Urothelium cell line (cell line): Measurements from ENCODE around the gene UNC13D.

ENCODE experiments used
- DNase-seq: peaks from one replicate; pipeline ENCODE4 v3.0.0; 2011; ENCODE audit warnings: low spot score, mixed read lengths
- FAIRE-seq: peaks from 2 replicates; lab custom pipeline; 2011; peaks lifted over from hg19 to GRCh38; lab: Jason Lieb, UNC

UNC13D gene

DNA sequence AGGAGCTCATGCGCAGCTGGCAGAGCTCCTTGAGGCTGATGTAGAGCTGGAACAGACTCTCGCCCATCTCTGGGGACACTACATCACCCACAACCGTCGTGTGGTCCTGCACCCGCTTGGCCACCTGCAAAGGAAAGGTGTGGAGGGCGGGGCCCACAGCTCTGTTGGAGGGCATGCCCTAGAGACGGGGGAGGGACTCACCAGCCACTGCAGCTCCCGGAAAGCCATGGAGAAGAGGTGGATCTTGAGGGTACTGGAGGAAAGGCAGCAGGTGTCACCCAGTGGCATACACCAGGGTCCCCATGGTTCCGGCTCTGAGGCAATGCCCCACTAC, 8.6 kb downstream of the UNC13D start:
- FAIRE-seq (peak; percentile 85), DNase-seq (no peak)

DNA sequence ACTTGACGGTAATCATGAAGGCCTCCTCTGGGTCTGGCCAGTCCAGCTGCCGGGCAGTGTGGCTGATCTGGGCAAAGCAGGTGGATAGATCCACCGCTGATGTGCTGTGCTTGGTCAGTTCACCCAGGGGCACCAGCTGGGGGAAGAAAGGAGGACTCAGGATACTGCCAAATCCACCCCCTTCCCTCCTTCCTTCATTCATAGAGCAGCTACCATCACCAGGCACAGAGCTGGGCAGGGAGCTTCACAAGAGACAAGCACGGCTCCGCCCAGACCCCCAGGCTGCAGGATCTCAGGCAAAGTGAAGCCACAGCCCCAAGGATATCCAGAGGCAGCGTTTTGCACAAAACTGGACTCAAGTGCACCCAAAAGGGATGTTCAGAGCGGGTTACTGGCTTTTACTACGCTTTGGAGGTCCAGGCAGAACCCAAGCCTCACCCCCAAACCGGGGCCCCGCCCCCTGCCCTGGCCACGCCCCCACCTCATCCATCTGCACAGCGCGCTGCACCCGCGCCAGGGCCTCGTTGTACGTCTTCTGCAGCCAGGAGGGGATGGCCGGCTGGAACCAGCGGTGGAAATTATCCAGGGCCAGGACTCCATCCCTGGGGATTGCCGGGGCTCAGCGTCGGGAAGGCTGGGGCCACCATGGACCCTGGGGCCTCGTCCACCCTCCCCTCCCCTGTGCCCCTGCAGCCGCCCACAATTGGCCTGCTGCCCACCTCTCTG, 9.1 kb downstream of the UNC13D start:
- DNase-seq, result no peak
- FAIRE-seq, result no peak

DNA sequence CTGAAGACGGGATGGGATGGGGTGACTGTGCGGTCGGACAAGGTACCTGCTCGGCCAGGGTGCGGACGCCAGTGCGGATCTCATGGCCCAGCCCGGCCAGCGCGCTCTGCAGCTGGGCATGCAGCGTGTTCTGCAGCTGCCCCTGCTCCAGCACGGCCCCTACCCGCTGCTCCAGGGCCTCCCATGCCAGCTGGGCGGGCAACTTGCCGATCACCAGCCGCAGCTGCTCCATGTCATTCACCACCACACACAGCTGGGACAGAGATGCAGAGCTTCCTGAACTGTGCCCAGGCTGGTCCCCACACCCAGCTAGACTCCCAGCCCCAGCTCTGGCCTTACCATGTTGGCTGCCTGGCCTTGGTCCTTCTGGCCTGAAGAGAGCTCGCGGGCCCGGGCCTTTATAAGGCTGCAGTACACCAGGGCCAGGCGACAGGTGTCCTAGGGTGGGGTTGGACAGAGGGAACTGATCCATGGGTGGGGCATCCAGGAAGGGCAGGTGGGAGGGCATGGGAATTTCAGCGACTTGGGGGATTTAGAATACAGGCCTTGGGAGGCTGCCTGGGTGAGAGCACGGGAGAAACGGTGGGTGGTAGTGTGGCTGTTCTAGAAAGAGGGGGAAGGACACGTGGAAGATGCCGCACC, 9.8 kb downstream of the UNC13D start:
- DNase-seq, result no peak
- peak; percentile 50 for FAIRE-seq

DNA sequence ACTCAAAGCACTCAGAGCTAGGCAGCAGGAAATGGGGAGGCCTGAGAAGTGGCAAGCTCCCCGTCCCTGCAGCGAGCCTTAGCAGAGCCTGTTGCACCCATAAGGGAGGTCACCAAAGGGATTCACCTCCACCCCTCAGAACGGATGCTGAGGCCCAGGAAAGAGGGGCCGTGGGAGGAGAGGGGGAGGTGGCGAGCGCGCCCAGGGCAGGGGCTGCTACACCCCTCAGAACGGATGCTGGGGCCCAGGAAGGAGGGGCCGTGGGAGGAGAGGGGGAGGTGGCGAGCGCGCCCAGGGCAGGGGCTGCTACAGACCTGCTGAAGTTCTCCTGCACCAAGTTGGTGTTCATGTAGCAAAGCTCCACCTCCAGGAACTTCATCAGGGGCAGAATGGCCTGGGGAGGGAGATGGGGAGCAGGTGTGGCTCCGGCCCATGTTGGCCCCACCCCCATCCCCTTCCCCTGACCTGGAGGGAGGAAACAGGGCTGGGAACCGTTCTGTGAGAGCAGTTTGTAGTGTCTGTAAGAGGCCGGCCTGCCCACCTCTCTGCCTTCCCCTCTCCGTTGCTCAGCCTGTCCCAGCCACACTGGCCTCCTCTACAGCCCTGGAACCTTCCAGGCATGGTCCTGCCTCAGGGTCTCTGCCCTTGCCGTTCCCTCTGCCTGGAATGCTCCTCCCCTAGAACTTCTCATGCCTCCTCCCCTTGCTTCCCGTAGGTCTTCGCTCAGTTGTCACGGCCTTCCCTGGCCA, 11.4 kb downstream of the UNC13D start:
- FAIRE-seq (no peak), DNase-seq (no peak)

DNA sequence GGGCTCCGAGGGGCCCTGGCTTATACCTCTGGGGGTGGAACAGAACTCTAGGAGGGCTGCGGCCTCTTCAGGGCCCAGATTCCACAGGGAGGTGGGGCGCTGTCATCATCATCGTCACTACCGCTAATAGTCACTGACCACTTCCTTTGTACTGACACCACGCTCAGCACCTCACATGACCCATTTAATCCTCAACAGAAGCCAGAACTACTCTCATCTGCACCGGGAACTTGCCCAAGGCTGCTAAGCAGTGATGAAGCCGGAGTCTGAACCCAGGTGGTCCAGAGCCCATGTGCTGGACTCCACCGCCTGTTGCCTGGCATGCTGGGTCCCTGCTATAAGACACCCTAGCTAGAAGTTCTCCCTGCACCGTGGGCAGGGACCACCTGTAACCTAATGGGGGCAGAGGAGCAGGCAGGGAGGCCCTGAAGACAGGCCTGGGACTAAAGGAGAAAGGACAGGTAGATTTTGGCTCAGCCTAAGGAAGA, 12.0 kb downstream of the UNC13D start:
- FAIRE-seq, result no peak
- peak; percentile 74 for DNase-seq

DNA sequence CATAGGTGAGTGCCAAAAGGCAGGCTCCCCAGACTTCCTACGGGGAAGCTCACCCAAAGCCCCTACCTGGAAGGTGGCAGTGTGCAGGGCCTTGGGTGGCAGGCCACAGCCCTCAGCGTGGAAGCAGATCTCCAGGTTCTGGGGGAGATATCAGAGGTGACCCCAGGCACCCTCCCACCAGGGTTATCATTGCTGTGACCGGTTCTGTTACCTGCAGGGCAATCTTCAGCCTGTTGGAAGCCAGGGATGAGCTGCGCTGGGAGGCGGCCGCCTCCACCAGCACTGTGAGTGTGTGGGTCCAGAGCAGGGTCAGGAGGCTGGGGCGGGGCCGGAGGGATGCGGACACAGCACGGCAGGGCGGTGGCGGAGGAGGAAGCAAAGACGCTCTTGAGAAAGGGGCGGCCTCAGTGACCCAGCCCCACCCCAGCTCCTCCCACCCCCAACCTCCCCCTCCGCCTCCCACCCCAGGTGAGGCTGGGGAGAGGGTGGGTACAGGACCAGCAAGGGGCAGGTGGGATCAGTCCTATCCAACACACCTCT, 13.1 kb downstream of the UNC13D start:
- DNase-seq, result no peak
- no peak for FAIRE-seq

DNA sequence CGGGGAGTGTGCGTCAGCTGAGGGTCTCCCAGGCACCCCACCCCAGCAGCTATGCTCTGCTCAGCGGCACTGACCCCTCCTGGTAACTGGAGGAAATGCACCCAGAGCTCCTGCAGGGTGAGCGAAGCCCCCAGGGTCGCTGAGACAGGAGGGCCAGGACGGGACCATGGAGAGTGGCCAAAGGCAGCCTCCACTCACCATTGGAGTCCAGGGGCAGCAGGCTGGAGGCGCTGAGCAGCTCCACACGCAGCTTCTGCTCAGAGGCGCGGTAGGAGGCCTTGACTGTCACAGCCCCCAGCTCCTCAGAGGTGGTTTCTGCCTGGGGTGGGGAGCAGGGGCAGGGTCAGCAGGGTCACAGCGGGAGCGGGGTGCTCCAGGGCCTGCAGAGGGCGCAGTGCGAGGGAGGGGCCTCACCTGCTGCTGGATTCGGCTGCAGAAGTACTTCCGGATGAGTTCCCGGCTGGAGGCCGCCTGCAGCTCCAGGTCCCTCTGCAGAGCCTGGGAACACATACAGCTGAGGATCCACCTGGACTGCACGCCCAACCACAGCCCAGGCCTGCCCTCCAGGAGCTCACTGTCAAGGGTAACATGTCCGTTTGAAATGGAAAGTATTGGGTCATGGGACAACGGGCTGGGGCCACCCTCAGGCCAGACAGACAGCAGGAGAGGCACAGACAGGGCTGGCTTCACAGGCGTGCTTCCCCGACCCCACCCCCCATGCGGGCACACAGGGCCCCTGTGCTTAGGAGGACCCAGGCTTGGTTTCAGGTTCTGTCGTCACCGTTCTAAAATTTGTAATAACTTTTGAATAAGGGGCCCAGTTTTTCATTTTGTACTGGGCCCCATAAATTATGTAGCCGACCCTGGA, 13.8 kb downstream of the UNC13D start:
- DNase-seq, result no peak
- FAIRE-seq, result peak; percentile 5

DNA sequence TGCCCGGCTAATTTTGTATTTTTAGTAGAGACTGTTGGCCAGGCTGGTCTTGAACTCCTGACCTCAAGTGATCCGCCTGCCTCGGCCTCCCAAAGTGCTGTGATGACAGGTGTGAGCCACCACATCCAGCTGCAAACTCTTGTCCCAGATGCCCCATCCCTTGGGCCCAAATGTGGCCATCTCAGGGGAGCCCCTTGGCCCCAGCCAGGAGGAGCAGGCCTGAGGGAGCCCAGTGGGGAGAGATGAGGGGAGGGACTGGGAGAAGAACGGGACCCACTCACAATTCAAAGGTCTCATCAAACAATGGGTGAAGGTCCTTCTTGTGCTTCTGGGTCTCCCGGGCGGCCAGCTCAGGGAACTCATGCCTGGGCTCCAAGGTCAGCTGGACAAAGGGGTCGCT, 14.5 kb downstream of the UNC13D start:
- FAIRE-seq (no peak), DNase-seq (no peak)

DNA sequence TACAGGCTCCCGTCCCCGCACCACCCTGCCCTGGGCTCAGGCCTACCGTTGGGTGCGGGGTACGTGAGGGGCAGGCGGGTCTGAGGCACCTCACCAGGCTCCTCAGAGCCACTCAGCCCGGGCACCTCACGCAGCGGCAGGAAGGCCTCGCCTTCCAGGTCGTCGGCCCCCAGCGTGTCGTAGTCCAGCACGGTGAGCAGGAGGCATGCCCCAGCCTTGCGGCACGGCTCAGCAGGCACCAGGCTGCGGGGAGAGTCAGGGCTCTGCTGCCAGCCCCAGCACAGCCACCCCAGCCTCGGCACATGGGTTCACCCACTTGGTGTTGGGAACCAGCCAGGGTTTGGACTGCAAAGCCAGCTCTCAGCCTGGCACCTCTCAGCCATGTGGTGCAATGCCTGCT, 15.5 kb downstream of the UNC13D start:
- no peak for DNase-seq
- FAIRE-seq, result no peak

DNA sequence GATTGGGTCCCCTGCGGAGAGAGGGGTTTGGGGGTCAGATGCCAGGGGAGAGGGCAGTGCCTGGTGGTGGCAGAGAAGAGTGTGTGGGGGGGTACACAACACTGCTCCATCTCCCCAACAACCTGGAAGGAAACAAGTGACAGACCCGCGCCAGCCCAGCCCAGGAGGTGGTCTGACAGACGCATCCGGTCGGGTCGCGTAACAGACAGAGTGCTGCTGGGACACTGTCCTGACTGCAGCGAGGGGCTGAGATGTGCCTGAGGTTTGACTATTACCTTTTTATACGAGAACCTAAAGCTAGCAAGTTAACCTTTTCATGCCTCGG, 16.2 kb downstream of the UNC13D start:
- DNase-seq (no peak), FAIRE-seq (peak; percentile 81)

DNA sequence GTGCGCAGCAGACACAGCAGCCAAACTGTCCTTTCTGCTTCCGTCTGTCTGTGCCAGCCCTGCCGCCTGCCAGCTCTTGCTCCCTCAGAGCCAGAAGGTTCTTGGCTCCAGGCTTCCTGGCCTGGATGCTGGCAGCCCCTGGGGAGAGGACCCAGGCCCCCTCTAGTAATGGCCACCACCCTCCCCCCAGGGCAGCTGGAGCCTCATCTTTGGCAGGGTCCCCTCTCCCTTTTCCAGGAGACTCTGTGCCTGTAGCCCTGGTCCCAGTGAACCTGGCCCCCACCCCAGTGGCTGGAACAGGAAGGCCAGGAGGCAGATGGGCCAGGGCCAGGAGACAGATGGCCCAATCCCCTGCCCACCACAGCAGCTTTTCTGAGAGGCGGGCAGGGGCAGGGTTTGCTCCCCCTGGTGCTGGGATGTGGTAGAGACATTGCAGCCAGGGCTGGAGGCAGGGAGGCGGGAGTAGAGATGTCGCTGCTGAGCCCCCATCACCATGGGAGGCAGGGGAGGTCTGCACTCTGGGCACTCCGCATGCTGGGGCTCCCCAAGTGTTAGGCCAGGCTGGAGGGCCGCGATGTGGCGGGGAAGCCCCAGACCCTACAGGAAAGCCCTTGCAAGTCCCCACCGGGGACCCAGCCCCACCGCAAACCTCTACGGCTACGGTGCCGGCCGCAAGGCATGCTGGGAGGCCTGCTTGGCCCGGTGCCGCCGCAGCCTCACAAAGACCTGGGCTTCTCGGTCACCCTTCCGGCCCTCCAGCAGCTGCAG, 16.7 kb downstream of the UNC13D start:
- FAIRE-seq, result peak; percentile 91

DNA sequence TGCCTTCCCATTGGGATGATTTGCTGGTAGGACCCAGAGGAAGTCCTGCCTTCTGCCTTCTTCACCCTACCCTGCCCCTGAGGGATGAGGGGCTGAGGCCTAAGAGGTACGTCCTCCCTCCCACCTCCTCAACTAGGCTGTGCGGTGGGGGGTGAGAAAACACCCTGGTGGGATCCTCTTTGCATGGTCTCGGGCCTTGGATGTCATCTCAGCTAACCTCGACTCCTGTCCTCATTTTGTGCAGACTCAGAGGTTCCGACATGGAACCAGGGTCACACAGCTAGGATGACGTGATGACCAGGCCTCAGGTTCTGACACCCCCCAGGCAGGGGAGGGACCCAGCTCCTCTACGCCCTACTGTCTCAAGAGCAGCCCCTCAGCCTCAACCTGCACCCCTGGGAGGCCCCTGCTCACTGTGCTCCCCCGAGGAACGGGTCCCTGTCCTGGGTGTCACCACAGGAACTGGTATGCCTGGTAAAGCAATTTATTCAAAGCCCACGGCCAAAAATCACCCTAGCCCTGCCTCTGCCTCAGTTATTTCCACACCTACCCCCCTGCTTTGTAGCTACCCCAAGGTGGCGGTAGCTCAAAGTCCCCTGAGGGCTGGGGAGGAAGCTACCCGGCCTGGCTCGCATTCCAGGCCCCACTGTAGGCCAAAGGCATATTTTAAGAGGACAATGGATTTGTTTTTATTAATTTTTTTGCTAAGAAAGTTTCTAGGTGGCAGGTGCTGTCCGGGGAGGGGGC, 17.5 kb downstream of the UNC13D start:
- DNase-seq, result no peak
- FAIRE-seq, result no peak

More for the DNA sequence above, 16.7 kb downstream of the UNC13D start:
- DNase-seq, result peak; percentile 60

DNA sequence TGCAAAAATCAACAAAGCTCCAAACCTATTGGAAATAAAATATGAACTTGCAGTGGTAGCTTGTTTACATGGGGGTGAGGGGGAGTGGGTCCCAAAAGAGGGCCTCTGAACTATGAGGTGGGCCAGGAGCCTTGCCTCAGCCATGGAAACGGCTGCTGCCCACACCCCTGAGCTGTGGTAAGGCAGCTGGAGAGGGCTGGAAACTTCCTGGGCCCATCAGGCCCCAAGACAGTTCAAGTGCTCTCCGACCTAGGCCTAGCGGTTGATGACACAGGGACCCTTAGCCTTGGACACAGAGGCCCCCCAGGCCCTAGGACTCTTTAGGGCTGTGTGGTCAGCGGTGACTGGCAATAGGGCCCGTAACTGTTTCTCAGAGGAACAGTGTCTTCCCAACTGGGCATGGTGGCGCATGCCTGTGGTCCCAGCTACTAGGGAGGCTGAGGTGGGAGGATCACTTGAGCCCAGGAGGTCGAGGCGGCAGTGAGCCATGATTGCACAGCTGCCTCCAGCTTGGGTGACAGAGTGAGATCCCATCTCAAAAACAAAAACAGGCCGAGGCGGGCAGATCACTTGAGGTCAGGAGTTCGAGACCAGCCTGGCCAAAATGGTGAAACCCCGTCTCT, 18.3 kb downstream of the UNC13D start:
- DNase-seq (no peak), FAIRE-seq (no peak)

DNA sequence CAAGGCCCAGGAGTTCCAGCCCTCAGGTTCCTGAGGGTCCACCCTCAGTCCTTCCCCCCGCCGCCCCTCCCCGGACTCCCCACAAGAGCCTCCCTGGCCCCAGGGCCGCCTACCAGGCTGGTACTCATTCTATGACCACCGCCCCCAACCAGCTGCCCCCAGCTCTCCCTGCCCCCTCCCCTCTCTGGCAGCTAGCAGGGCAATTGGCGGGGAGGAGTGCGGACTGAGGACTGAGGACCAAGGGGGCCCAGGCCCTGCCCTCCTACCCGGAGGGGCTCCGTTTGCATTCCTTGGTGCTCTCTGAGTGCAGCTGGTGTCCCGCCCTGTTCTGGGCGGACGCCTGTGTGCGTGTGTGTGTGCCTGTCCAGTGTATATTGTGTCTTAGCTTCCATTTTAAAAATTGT, 19.1 kb downstream of the UNC13D start:
- no peak for FAIRE-seq

DNA sequence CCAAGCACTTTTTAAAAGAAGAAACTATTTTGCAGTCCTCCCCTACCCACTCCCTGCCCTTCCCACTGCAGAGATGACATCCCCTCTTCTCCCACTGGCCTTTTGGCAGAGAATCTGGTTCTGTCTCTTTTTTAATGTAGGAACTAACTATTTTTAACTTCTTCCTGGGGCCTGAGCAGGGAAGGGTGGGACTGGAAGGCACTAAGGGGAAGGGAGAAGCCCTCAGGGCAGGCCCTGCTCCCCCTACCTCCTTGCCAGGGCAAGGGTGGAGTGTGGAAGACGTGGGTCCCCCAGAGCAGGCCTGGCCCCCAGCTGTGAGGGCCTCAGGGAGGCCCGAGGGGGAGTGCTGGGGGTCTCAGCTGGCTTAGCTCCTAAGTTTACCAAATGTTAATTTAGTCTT, 19.5 kb downstream of the UNC13D start:
- DNase-seq, result no peak
- no peak for FAIRE-seq

More for the DNA sequence above, 19.1 kb downstream of the UNC13D start:
- DNase-seq, result no peak

DNA sequence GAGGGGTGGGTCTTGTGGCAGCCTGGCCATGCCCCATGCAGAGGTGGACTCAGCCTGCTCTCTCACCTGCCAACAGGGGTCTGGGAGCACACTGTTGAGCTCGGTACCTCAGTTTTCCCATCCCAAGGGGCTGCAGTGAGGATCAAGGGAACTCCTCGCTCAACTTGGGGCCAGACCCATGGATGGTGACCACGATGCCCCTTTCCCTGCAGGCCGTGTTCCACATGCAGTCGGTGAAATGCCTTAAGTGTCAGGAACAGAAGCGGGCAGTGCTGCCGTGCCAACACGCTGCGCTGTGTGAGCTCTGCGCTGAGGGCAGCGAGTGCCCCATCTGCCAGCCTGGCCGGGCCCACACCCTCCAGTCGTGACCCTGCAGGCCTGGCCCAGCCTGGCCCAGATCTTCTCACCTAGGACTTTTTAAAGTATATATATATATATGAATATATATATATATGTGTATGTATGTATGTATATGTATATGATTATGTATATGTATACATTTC, 20.1 kb downstream of the UNC13D start:
- DNase-seq (no peak), FAIRE-seq (no peak)

DNA sequence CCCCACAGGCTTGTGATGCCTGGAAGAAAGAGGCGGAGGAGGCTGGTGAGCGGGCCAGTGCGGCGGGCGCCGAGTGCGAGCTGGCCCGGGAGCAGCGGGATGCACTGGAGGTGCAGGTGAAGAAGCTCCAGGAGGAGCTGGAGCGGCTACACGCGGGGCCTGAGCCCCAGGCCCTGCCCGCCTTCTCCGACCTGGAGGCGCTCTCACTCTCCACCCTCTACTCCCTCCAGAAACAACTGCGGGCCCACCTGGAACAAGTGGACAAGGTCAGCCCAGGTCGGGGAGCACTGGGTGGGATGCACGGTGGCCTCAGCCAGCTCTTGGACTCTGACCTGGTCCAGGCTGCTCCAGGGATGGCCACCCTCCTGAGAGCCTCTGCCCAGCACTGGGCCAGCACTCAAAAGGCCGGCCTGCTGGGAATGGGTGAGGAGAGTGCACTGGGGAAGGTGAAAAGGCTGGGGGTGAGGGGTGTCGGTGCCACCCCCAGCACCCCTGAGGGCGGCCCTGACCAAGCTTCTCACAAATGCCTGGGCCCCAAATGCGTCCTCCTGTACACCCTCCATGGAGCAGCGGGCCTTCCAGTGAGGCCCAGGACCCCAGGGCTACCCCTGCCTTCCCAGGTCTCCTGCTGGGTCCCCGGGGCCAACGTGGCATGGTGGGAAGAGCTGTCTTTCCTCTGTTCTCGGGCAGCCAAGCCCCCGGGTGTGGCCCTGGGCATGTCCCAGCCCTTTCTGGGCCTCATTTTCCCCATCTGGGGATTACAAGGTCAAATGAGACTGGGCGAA, 20.8 kb downstream of the UNC13D start:
- DNase-seq, result no peak
- FAIRE-seq, result no peak

DNA sequence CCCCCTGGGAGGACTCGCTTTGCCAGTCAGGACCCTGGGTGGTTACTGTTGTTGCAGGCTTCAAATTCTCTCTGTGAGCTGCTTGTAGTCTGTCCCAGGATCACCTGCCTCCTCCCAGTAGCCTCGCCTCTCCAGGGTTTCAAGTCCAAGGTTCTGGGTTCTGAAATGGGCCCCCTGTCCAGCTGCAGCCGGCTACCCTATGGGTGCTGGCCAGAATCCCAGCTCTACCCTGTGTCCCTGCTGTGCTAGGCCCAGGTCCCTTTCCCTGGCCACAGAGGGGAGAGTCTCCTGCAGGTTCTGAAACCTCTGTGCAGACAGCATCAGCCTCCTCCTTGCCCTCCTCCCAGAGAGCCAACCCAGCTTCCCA, 21.4 kb downstream of the UNC13D start:
- FAIRE-seq (no peak), DNase-seq (no peak)
